ENCODE measurements around the gene NAA60. TPM values are rescaled to one million over a fixed set of nuclear protein-coding genes. Genes with fewer than 3 reads are reported as not detected.

The NAA60 gene
- polyA plus RNA-seq, 1 of the 3 experiments (the other 2 are of a cell fraction), result 17.2 TPM

DNA sequence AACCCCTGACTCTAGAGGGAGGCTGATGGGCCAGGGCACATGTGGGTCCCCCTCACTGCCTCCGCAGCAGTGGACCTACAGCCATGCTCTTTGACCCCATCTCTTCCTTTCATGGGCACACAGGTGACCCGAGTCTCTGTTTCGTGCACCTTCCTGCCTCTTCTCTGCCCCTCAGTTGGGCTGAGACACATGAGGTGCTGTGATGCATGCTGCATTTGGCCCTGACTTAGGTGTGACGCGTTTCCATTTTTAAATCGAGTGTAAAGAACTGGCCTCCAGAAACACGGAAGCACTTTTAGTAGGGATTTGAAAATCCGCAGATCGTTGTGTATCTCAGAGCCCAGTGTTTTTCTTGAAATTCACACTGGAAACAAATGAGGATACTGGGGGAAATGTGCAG, 27.2 kb downstream of the NAA60 start:
- no peak overlapping the region for H3K4me3 ChIP-seq (ENCODE audit: low read depth in 2 of 2, low read length in 1 of 2)
- no peak overlapping the region for H3K4me2 ChIP-seq
- DNase-seq, result no peak
- no peak for TF ChIP-seq JUND (IDR thresholded peaks at IDR 0.05)
- TF ChIP-seq EP300 (IDR thresholded peaks at IDR 0.05; ENCODE audit: borderline replicate concordance in 1 of 2, low read depth in 1 of 2, low read length in 1 of 2), result no peak
- no peak overlapping the region for H3K27ac ChIP-seq (ENCODE audit: low read depth in 2 of 2, low read length in 1 of 2)
- no peaks in the 10 kb centered on the region for H3K9me2 ChIP-seq
- no peaks in the 10 kb centered on the region for H3F3A ChIP-seq (replicated peaks; ENCODE audit: insufficient read depth)
- ChIA-PET POLR2A (no interaction called here), CTCF (interaction anchor here (1.3 kb wide), 1 partner anchor 13 kb away, joined by 3 read pairs; no protein-coding TSS in a partner anchor)
- no peak overlapping the region for H2AFZ ChIP-seq (ENCODE audit: low read depth)
- peaks cover 9 to 14% of the 10 kb centered on the region in 2 experiments for H3K36me3 ChIP-seq (replicated peaks in 1 of 2; ENCODE audit: control insufficient read depth in 1 of 2, insufficient read depth in 2 of 2, low read length in 1 of 2)
- WGBS (ENCODE audit: low lambda C conversion rate), result 97% methylated on average over 9 of the region's 9 CpGs
- no peaks in the 10 kb centered on the region for H3K27me3 ChIP-seq (ENCODE audit: insufficient read depth)
- peaks cover 100% of the 10 kb centered on the region for H3K79me2 ChIP-seq (ENCODE audit: insufficient read depth)
- no peaks in the 10 kb centered on the region; a peak in 1 of 4 replicates for H3K4me1 ChIP-seq (ENCODE audit: control insufficient read depth in 1 of 2, insufficient read depth in 2 of 2, low read depth in 1 of 2, low read length in 1 of 2)
- H3K9ac ChIP-seq, result no peak overlapping the region
- peaks cover 98% of the 10 kb centered on the region for H4K20me1 ChIP-seq (ENCODE audit: insufficient read depth)
- no peaks in the 10 kb centered on the region for H3K9me3 ChIP-seq

DNA sequence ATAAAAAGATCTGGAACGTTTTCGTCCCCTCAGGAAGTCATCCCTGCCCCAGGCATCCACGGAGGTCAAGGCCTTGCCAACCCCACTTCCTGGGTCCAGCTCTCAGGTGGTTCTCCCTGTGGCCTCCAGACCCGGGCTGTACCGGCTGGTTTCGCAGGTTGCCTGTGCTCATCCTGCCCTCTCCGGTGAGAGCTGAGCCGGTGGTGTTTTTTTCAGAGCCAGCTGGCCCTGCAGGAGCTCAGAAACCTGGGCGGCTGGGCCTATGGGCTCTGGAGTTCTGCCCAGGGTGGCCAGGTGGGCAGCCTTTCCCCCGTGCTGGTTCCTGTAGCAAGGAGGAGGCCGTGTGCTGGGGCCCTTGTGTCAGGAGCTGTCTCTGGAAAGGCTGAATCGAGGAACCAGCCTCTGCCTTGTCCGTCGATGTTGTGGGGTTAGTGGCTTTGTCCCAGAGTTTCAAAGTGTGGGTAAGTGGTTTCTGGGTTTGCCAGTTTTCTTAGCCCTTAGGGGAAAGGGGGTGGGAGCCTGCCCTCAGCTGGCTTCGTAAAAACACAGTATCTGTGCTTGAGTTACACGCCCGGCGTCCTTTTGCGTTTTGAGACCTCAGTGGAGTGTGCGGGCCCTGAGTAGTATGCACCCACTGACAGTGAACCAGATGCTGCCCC, 28.2 kb downstream of the NAA60 start:
- no peaks in the 10 kb centered on the region for H3F3A ChIP-seq (replicated peaks; ENCODE audit: insufficient read depth)
- H3K9me3 ChIP-seq, result no peaks in the 10 kb centered on the region
- no peak overlapping the region for H3K27ac ChIP-seq (ENCODE audit: low read depth in 2 of 2, low read length in 1 of 2)
- no peaks in the 10 kb centered on the region for H3K9me2 ChIP-seq
- peaks cover 97% of the 10 kb centered on the region for H4K20me1 ChIP-seq (ENCODE audit: insufficient read depth)
- H3K27me3 ChIP-seq (ENCODE audit: insufficient read depth), result no peaks in the 10 kb centered on the region
- no peak overlapping the region for H3K4me3 ChIP-seq (ENCODE audit: low read depth in 2 of 2, low read length in 1 of 2)
- ChIA-PET POLR2A (no interaction called here), CTCF (interaction anchor here (0.6 to 1.3 kb wide), 4 partner anchors 12 to 384 kb away, joined by 3 to 4 read pairs (median 3); no protein-coding TSS in a partner anchor)
- peaks cover 99% of the 10 kb centered on the region for H3K79me2 ChIP-seq (ENCODE audit: insufficient read depth)
- no peak for TF ChIP-seq FOXM1 (IDR thresholded peaks at IDR 0.05; ENCODE audit: low read depth)
- TF ChIP-seq, protein P1, sequence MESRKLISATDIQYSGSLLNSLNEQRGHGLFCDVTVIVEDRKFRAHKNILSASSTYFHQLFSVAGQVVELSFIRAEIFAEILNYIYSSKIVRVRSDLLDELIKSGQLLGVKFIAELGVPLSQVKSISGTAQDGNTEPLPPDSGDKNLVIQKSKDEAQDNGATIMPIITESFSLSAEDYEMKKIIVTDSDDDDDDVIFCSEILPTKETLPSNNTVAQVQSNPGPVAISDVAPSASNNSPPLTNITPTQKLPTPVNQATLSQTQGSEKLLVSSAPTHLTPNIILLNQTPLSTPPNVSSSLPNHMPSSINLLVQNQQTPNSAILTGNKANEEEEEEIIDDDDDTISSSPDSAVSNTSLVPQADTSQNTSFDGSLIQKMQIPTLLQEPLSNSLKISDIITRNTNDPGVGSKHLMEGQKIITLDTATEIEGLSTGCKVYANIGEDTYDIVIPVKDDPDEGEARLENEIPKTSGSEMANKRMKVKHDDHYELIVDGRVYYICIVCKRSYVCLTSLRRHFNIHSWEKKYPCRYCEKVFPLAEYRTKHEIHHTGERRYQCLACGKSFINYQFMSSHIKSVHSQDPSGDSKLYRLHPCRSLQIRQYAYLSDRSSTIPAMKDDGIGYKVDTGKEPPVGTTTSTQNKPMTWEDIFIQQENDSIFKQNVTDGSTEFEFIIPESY (IDR thresholded peaks at IDR 0.05; ENCODE audit: borderline replicate concordance, low read depth), result no peak
- no peak for TF ChIP-seq JUND (IDR thresholded peaks at IDR 0.05)
- TF ChIP-seq GATA2 (CRISPR knock-in tag; IDR thresholded peaks at IDR 0.05), result no peak
- no peak for TF ChIP-seq CHD2 (IDR thresholded peaks at IDR 0.05; ENCODE audit: low read length, partially characterized antibody)
- TF ChIP-seq, protein P2, sequence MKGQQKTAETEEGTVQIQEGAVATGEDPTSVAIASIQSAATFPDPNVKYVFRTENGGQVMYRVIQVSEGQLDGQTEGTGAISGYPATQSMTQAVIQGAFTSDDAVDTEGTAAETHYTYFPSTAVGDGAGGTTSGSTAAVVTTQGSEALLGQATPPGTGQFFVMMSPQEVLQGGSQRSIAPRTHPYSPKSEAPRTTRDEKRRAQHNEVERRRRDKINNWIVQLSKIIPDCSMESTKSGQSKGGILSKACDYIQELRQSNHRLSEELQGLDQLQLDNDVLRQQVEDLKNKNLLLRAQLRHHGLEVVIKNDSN (IDR thresholded peaks at IDR 0.05; ENCODE audit: borderline replicate concordance, low read depth), result no peak
- H2AFZ ChIP-seq (ENCODE audit: low read depth), result no peak overlapping the region
- no peak overlapping the region for H3K4me2 ChIP-seq
- peaks cover 0 to 6% of the 10 kb centered on the region in 2 experiments for H3K36me3 ChIP-seq (replicated peaks in 1 of 2; ENCODE audit: control insufficient read depth in 1 of 2, insufficient read depth in 2 of 2, low read length in 1 of 2)
- no peak for DNase-seq
- no peak overlapping the region for H3K9ac ChIP-seq
- no peaks in the 10 kb centered on the region; a peak in 1 of 4 replicates for H3K4me1 ChIP-seq (ENCODE audit: control insufficient read depth in 1 of 2, insufficient read depth in 2 of 2, low read depth in 1 of 2, low read length in 1 of 2)
- WGBS (ENCODE audit: low lambda C conversion rate), result 93% methylated on average over 16 of the region's 20 CpGs
